Gastroesophageal sphincter (tissue), 3 donors: ENCODE measurements around the gene ZBTB47.

Source experiments
- CTCF ChIP-seq, 4 experiments: fragments of 200-600 bp in 2 of 4; fragments of 450-650 bp in 2 of 4; sonication (generic) in 1 of 4; IDR thresholded peaks; one replicate each; pipeline ENCODE4 v1.5.1; 2017 to 2019; ENCODE audit warnings: antibody characterized with exemption in 4 of 4, mild to moderate bottlenecking in 2 of 4, moderate library complexity in 2 of 4
- EP300 ChIP-seq: sonication (generic); formaldehyde crosslinking; IDR thresholded peaks from one replicate; pipeline ENCODE4 v1.6.1; 2017; ENCODE audit warnings: antibody characterized with exemption, mild to moderate bottlenecking
- POLR2A ChIP-seq, 2 donors: fragments of 450-650 bp; IDR thresholded peaks; one replicate each; pipeline ENCODE4 v1.6.1; 2017; ENCODE audit warnings: antibody characterized with exemption in 2 of 2, mild to moderate bottlenecking in 2 of 2, moderate library complexity in 1 of 2
- POLR2AphosphoS5 ChIP-seq: sonication (generic); formaldehyde crosslinking; IDR thresholded peaks from one replicate; pipeline ENCODE4 v1.6.1; 2017; ENCODE audit warnings: antibody characterized with exemption

GRCh38 chr3:42685891-42686820 is 32.7 kb downstream of the ZBTB47 start:
- no peak for TF ChIP-seq POLR2A (IDR thresholded peaks at IDR 0.05)
- TF ChIP-seq CTCF (IDR thresholded peaks at IDR 0.05), result no peak
- no peak for TF ChIP-seq POLR2AphosphoS5
- TF ChIP-seq EP300, result no peak
